ENCODE data around the gene ZNF662.

DNA sequence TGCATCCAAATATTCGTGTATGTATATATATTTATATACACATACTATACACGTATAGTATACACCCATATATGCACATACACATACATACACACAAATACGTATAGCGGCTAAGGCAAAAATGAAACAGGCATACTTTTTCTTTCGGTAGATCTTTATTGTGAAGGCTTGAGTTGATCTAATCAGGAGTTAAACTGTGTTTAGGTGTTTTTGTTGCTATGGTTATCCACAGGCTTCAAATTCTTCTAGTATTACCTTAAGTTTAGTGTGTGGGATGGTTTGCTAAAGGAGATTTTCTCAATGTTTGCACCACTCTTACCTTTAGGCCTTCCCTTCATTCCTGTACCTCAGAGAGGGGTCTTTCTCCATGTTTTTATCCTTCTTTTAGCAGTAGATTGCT is 28.2 kb downstream of the ZNF662 start:
- TF ChIP-seq, protein P1, sequence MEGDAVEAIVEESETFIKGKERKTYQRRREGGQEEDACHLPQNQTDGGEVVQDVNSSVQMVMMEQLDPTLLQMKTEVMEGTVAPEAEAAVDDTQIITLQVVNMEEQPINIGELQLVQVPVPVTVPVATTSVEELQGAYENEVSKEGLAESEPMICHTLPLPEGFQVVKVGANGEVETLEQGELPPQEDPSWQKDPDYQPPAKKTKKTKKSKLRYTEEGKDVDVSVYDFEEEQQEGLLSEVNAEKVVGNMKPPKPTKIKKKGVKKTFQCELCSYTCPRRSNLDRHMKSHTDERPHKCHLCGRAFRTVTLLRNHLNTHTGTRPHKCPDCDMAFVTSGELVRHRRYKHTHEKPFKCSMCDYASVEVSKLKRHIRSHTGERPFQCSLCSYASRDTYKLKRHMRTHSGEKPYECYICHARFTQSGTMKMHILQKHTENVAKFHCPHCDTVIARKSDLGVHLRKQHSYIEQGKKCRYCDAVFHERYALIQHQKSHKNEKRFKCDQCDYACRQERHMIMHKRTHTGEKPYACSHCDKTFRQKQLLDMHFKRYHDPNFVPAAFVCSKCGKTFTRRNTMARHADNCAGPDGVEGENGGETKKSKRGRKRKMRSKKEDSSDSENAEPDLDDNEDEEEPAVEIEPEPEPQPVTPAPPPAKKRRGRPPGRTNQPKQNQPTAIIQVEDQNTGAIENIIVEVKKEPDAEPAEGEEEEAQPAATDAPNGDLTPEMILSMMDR (IDR thresholded peaks at IDR 0.05; ENCODE audit: low read length) = no peak
- no peak for TF ChIP-seq EZH2 (optimal IDR thresholded peaks at IDR 0.05; ENCODE audit: low read depth, low read length)
- no peak for TF ChIP-seq EZH2phosphoT487 (IDR thresholded peaks at IDR 0.05; ENCODE audit: low read length)
